ENCODE data around the gene POU2F3. TPM values are rescaled to one million over a fixed set of nuclear protein-coding genes. Genes with fewer than 3 reads are reported as not detected.

Gene POU2F3
- total and polyA plus RNA-seq, 2 of the 8 experiments (the other 6 are each of a cell fraction or from before 2014, with no cell fraction given): 1.0 to 2.1 TPM

GRCh38 chr11:120194166-120194565, 45.8 kb upstream of the POU2F3 start:
- Histone ChIP-seq H2BK5ac (ENCODE audit: low read depth, low read length) (no peak overlapping the region), H3K4ac (replicated peaks; ENCODE audit: insufficient read length, low read depth, low read length) (no peak overlapping the region), H3K36me3 (ENCODE audit: control insufficient read depth in 2 of 4, insufficient read depth in 4 of 4, low read length in 3 of 4) (no peaks in the 10 kb centered on the region), H2BK20ac (ENCODE audit: low read length) (no peak overlapping the region), H3K56ac (replicated peaks; ENCODE audit: insufficient read length, low read depth, low read length) (no peak overlapping the region), H3K9me3 (ENCODE audit: insufficient read depth in 2 of 2, low read depth in 1 of 2, low read length in 1 of 2) (no peaks in the 10 kb centered on the region; a peak in 1 of 4 replicates), H3K27me3 (replicated peaks in 1 of 4; ENCODE audit: control insufficient read depth in 3 of 4, extremely low read depth in 1 of 4, insufficient read depth in 3 of 4, low read length in 3 of 4) (peaks cover 1 to 30% (median 26%) of the 10 kb centered on the region in 4 experiments), H3K4me1 (replicated peaks in 1 of 4; ENCODE audit: control insufficient read depth in 3 of 4, insufficient read depth in 4 of 4, low read length in 3 of 4) (peaks cover 4 to 19% (median 14%) of the 10 kb centered on the region in 4 experiments), H3K18ac (ENCODE audit: extremely low read depth, low read length) (no peak overlapping the region), H2BK15ac (ENCODE audit: low read length) (0 out of 2 replicates have a peak overlapping the region, but pooled peaks have one; percentile 3), H3K79me1 (ENCODE audit: low read depth, low read length) (no peaks in the 10 kb centered on the region), H3K4me2 (ENCODE audit: insufficient read depth in 1 of 2, low read depth in 2 of 2, low read length in 2 of 2) (no peak overlapping the region), H3K27ac (ENCODE audit: low read depth, low read length) (no peak overlapping the region), H4K5ac (ENCODE audit: insufficient read length, low read depth, low read length) (no peak overlapping the region), H3K14ac (ENCODE audit: insufficient read length) (no peak overlapping the region), H4K8ac (ENCODE audit: extremely low read depth, insufficient read depth, low read length) (no peak overlapping the region), H2BK120ac (replicated peaks; ENCODE audit: low read depth, low read length) (no peak overlapping the region), H3K23me2 (ENCODE audit: low read depth, low read length) (no peaks in the 10 kb centered on the region), H2BK12ac (ENCODE audit: low read depth, low read length) (no peak overlapping the region), H3K79me2 (ENCODE audit: control insufficient read depth in 1 of 2, insufficient read depth in 2 of 2, low read length in 2 of 2) (no peaks in the 10 kb centered on the region), H2AK5ac (ENCODE audit: low read depth, low read length) (no peak overlapping the region), H4K91ac (replicated peaks; ENCODE audit: insufficient read length, low read length) (no peak overlapping the region), H3K23ac (ENCODE audit: insufficient read length) (no peak overlapping the region), H3K9ac (replicated peaks in 1 of 4; ENCODE audit: extremely low read depth in 1 of 4, low read depth in 3 of 4, low read length in 3 of 4) (no peak overlapping the region), H4K20me1 (replicated peaks in 1 of 2; ENCODE audit: control insufficient read depth in 1 of 2, insufficient read depth in 2 of 2, low read length in 2 of 2) (no peaks in the 10 kb centered on the region), H3K4me3 (ENCODE audit: extremely low read depth in 1 of 4, insufficient read depth in 2 of 4, low read depth in 3 of 4, low read length in 4 of 4) (no peak overlapping the region), H2AFZ (ENCODE audit: low read length) (no peak overlapping the region)
- DNase-seq (ENCODE audit: low read depth in 1 of 2, low spot score in 2 of 2) (no peak), FAIRE-seq (no peak)
- ChIA-PET CTCF (ENCODE audit: partially characterized antibody) (interaction anchor here (0.7 to 17.5 kb wide), 8 partner anchors 11 to 109 kb away, joined by 3 to 237 read pairs (median 4); no protein-coding TSS in a partner anchor), POLR2A (ENCODE audit: partially characterized antibody) (interaction anchor here (1.0 to 1.8 kb wide), 2 partner anchors 24 to 42 kb away, joined by 3 to 6 read pairs; no protein-coding TSS in a partner anchor)
- TF ChIP-seq SRF (IDR thresholded peaks at IDR 0.05; ENCODE audit: low read depth, low read length): no peak
- TF ChIP-seq PHF8 (conservative IDR thresholded peaks at IDR 0.05; ENCODE audit: low read depth, low read length): no peak
- TF ChIP-seq CEBPB (IDR thresholded peaks at IDR 0.05; ENCODE audit: low read depth, low read length): no peak
- TF ChIP-seq CBX5 (IDR thresholded peaks at IDR 0.05; ENCODE audit: low read depth, low read length): no peak
- 88% methylated on average over 4 of the region's 4 CpGs; no CpG with 5 or more reads in 1 of the 2 experiments for WGBS, 2 experiments (ENCODE audit: extremely low coverage in 1 of 2, insufficient coverage in 1 of 2, insufficient read length in 1 of 2, insufficient replicate concordance in 2 of 2, low coverage in 1 of 2, low lambda C conversion rate in 2 of 2, missing lambda C conversion rate in 1 of 2)
